HG03064 (cell line): ENCODE data around the gene SHC3.

ENCODE experiments used
- ATAC-seq: cut with Tn5 transposase; IDR thresholded peaks from one replicate; pipeline ENCODE4 v1.9.1; 2021; ENCODE audit warnings: low read depth; ENCODE audit not compliant: unreplicated experiment

SHC3 gene

GRCh38 chr9:89032661-89033060, 146.0 kb downstream of the SHC3 start:
- no peak for ATAC-seq

- no peak for ATAC-seq
Measured at GRCh38 chr9:89032173-89032572, 146.4 kb downstream of the SHC3 start.

GRCh38 chr9:89029788-89030187, 148.8 kb downstream of the SHC3 start:
- no peak for ATAC-seq

GRCh38 chr9:89026876-89027275, 151.7 kb downstream of the SHC3 start:
- no peak for ATAC-seq

- ATAC-seq, result no peak
Measured at GRCh38 chr9:89025553-89025952, 153.1 kb downstream of the SHC3 start.

- no peak for ATAC-seq
Measured at GRCh38 chr9:89024727-89025126, 153.9 kb downstream of the SHC3 start.

- ATAC-seq, result no peak
Measured at GRCh38 chr9:89023740-89024139, 154.9 kb downstream of the SHC3 start.

GRCh38 chr9:89022902-89023301, 155.7 kb downstream of the SHC3 start:
- no peak for ATAC-seq

GRCh38 chr9:89022001-89022759, 156.4 kb downstream of the SHC3 start:
- ATAC-seq, result no peak

- ATAC-seq, result no peak
Measured at GRCh38 chr9:89021154-89021803, 157.3 kb downstream of the SHC3 start.

- no peak for ATAC-seq
Measured at GRCh38 chr9:89020754-89021153, 157.9 kb downstream of the SHC3 start.

- ATAC-seq, result no peak
Measured at GRCh38 chr9:89015336-89015735, 163.3 kb downstream of the SHC3 start.

GRCh38 chr9:89014153-89014552, 164.5 kb downstream of the SHC3 start:
- ATAC-seq, result no peak

GRCh38 chr9:89013660-89014059, 165.0 kb downstream of the SHC3 start:
- no peak for ATAC-seq

- ATAC-seq, result no peak
Measured at GRCh38 chr9:89012294-89013042, 166.2 kb downstream of the SHC3 start.

GRCh38 chr9:89011683-89012082, 166.9 kb downstream of the SHC3 start:
- ATAC-seq, result no peak

- no peak for ATAC-seq
Measured at GRCh38 chr9:89010526-89011111, 168.0 kb downstream of the SHC3 start.

- no peak for ATAC-seq
Measured at GRCh38 chr9:89010056-89010455, 168.6 kb downstream of the SHC3 start.

- no peak for ATAC-seq
Measured at GRCh38 chr9:89009546-89009840, 169.1 kb downstream of the SHC3 start.

- no peak for ATAC-seq
Measured at GRCh38 chr9:89008744-89009545, 169.7 kb downstream of the SHC3 start.
